Karpas-422 (cell line): ENCODE results near the gene GAB2. TPM values are rescaled to one million over a fixed set of nuclear protein-coding genes. Genes with fewer than 3 reads are reported as not detected.

Experiments used
- DNase-seq: peaks from one replicate; pipeline ENCODE4 v3.0.0-alpha.2; 2015
- H2AFZ ChIP-seq: fragments of 200-600 bp; sonication (generic); 2 replicates; pipeline ENCODE4 v1.6.1; 2014; ENCODE audit warnings: antibody characterized with exemption, low read length, mixed read lengths
- H3K27ac ChIP-seq: fragments of 200-600 bp; sonication (generic); 2 replicates; pipeline ENCODE4 v1.5.1; 2014; ENCODE audit warnings: mild to moderate bottlenecking, low read length, moderate library complexity
- H3K27me3 ChIP-seq: fragments of 200-600 bp; sonication (generic); 2 replicates; pipeline ENCODE4 v1.6.1; 2014; ENCODE audit warnings: low read length, mixed read lengths
- H3K36me3 ChIP-seq: fragments of 200-600 bp; sonication (generic); 2 replicates; pipeline ENCODE4 v1.6.1; 2014; ENCODE audit warnings: low read length, mixed read lengths; ENCODE audit not compliant: insufficient read depth
- H3K4me1 ChIP-seq: fragments of 200-600 bp; sonication (generic); 2 replicates; pipeline ENCODE4 v1.6.1; 2014; ENCODE audit warnings: mild to moderate bottlenecking, low read length, mixed read lengths
- H3K4me2 ChIP-seq: fragments of 200-600 bp; sonication (generic); 2 replicates; pipeline ENCODE4 v1.6.1; 2014; ENCODE audit warnings: low read length, low read depth, mild to moderate bottlenecking; ENCODE audit not compliant: poor library complexity, severe bottlenecking
- H3K4me3 ChIP-seq: fragments of 200-600 bp; sonication (generic); 2 replicates; pipeline ENCODE4 v1.5.1; 2014; ENCODE audit warnings: mild to moderate bottlenecking, antibody characterized with exemption, low read length, mixed read lengths
- H3K79me2 ChIP-seq: fragments of 200-600 bp; sonication (generic); 2 replicates; pipeline ENCODE4 v1.6.1; 2014; ENCODE audit warnings: mild to moderate bottlenecking, low read length, mixed read lengths
- H3K9ac ChIP-seq: fragments of 200-600 bp; sonication (generic); 2 replicates; pipeline ENCODE4 v1.6.0; 2014; ENCODE audit warnings: low read length
- H3K9me2 ChIP-seq: fragments of 200-600 bp; sonication (generic), shearing (Covaris generic); replicated peaks from 2 replicates; pipeline ENCODE4 v1.6.0; 2014; ENCODE audit warnings: mild to moderate bottlenecking, low read length, moderate library complexity; ENCODE audit not compliant: insufficient read depth
- H3K9me3 ChIP-seq: fragments of 300-700, 200-600 bp; sonication (generic); 2 replicates; pipeline ENCODE4 v1.6.1; 2014; ENCODE audit warnings: low read length, mixed read lengths
- H4K20me1 ChIP-seq: fragments of 200-600 bp; sonication (generic); 2 replicates; pipeline ENCODE4 v1.6.1; 2014; ENCODE audit warnings: mild to moderate bottlenecking, antibody characterized with exemption, low read length, low read depth; ENCODE audit not compliant: insufficient read depth
- total RNA-seq: library from RNA; depleted of rRNA; stranded (reverse); fragments of >200 nt; shearing (Covaris generic); gene quantifications from 2 replicates; pipeline ENCODE4 v1.2.3, GENCODE V29; 2014; ENCODE audit warnings: low replicate concordance

GAB2 gene
- total RNA-seq, 1 experiment from 2014 or later: 2.7 TPM

DNA sequence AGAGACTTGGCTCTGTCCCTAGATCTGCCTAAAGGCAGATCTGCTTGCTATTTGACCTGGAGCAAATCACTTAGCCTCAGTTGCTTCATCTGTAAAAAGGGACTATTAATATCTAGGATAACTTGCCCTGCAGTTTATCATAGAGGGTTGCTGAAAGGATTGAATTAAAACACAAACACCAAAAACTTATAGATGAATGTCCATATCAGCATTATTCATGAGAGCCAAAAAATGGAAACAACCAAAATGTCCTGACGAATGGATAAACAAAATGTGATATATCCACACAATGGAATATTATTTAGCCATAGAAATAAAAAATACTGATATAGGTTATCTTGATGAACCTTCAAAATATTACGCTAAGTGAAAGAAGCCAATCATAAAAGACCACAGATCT lies 161.7 kb downstream of the GAB2 start:
- no peaks in the 10 kb centered on the region for H4K20me1 ChIP-seq
- no peaks in the 10 kb centered on the region for H3K36me3 ChIP-seq
- H3K27me3 ChIP-seq: no peaks in the 10 kb centered on the region
- DNase-seq: no peak
- no peaks in the 10 kb centered on the region for H3K79me2 ChIP-seq
- no peak overlapping the region for H2AFZ ChIP-seq
- no peak overlapping the region for H3K9ac ChIP-seq
- H3K27ac ChIP-seq: no peak overlapping the region
- no peaks in the 10 kb centered on the region for H3K9me2 ChIP-seq
- H3K4me2 ChIP-seq: no peak overlapping the region
- H3K4me3 ChIP-seq: no peak overlapping the region
- H3K4me1 ChIP-seq: no peaks in the 10 kb centered on the region
- no peaks in the 10 kb centered on the region for H3K9me3 ChIP-seq

DNA sequence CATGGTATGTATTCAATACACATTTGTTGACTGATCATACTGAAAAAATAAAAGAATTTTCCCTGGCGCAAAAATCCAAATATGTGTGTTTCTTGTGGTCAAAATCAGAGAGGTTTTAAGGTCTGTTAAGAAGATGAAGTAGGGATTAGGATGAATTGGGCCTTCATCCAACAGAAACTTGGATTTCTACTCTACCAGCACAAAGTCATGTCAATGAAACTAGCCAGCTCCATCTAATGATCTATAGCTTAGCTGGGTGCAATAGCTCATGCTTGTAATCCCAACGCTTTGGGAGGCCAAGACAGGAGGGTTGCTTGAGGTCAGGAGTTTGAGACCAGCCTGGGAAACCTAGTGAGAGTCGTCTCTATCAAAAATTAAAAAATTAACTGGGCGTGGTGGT lies 163.4 kb downstream of the GAB2 start:
- no peaks in the 10 kb centered on the region for H3K9me2 ChIP-seq
- H4K20me1 ChIP-seq: no peaks in the 10 kb centered on the region

DNA sequence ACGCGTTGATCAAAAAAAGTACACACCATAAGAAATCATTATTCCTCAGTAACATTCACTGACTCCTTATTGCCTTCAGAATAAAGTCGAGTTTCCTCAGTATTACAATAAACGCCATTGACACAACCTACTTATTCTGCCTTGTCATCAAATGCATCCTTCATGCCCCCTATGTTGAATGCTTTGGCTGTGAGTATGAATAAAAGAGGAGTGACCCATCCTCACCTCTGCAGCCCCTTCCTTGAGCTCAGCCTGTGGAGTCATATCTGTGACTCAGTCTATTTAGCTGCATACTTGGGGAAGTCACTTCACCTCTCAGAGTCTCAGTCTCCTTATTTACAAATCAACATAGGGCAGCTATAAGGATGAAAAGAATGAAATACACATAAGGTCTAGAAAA lies 163.8 kb downstream of the GAB2 start:
- Histone ChIP-seq H3K79me2 (no peaks in the 10 kb centered on the region), H3K27ac (no peak overlapping the region), H3K36me3 (no peaks in the 10 kb centered on the region), H3K4me1 (no peaks in the 10 kb centered on the region), H2AFZ (no peak overlapping the region), H3K4me2 (no peak overlapping the region), H3K27me3 (no peaks in the 10 kb centered on the region), H3K9me3 (no peaks in the 10 kb centered on the region), H4K20me1 (no peaks in the 10 kb centered on the region), H3K9me2 (no peaks in the 10 kb centered on the region), H3K4me3 (no peak overlapping the region), H3K9ac (no peak overlapping the region)
- DNase-seq: no peak

More for the DNA sequence above, 163.4 kb downstream of the GAB2 start:
- no peak for DNase-seq
- Histone ChIP-seq H3K79me2 (no peaks in the 10 kb centered on the region), H3K9me3 (no peaks in the 10 kb centered on the region), H3K4me3 (no peak overlapping the region), H3K27me3 (no peaks in the 10 kb centered on the region), H3K4me1 (no peaks in the 10 kb centered on the region), H3K27ac (no peak overlapping the region), H2AFZ (no peak overlapping the region), H3K4me2 (no peak overlapping the region), H3K36me3 (no peaks in the 10 kb centered on the region), H3K9ac (no peak overlapping the region)

GRCh38 chr11:78251083-78251775 lies 166.4 kb downstream of the GAB2 start:
- H4K20me1 ChIP-seq: no peaks in the 10 kb centered on the region
- H3K79me2 ChIP-seq: no peaks in the 10 kb centered on the region
- no peaks in the 10 kb centered on the region for H3K4me1 ChIP-seq
- H3K9me3 ChIP-seq: no peaks in the 10 kb centered on the region
- no peak overlapping the region for H3K4me2 ChIP-seq
- no peak overlapping the region for H2AFZ ChIP-seq
- DNase-seq: no peak
- no peaks in the 10 kb centered on the region for H3K36me3 ChIP-seq
- H3K4me3 ChIP-seq: no peak overlapping the region
- no peak overlapping the region for H3K27ac ChIP-seq
- no peak overlapping the region for H3K9ac ChIP-seq
- no peaks in the 10 kb centered on the region for H3K9me2 ChIP-seq
- no peaks in the 10 kb centered on the region for H3K27me3 ChIP-seq

DNA sequence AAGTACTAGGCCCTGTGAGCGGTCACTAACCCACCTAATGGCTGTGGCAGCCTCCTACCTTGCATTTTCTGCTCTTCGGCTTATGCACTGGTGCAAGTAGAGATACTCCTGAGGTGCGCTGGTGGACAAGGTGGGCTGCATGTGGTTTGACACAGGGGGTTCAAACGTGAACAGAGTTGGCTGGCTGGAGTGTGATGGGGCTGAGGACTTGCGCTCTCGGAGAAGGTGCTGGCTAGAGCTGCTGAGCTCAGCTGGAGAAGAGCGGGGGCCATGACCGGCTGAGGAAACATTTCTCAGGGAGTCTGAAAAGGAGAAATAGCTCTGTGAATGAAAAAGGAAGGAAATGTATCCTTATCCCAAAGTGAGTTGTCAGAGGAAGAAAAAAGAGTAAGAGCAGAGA lies 167.5 kb downstream of the GAB2 start:
- Histone ChIP-seq H3K27me3 (no peaks in the 10 kb centered on the region), H3K4me1 (no peaks in the 10 kb centered on the region), H3K4me2 (no peak overlapping the region), H3K9me2 (no peaks in the 10 kb centered on the region), H3K9ac (no peak overlapping the region), H3K9me3 (no peaks in the 10 kb centered on the region), H2AFZ (no peak overlapping the region), H3K36me3 (no peaks in the 10 kb centered on the region), H3K4me3 (no peak overlapping the region), H3K79me2 (no peaks in the 10 kb centered on the region), H3K27ac (no peak overlapping the region), H4K20me1 (no peaks in the 10 kb centered on the region)
- DNase-seq: no peak

DNA sequence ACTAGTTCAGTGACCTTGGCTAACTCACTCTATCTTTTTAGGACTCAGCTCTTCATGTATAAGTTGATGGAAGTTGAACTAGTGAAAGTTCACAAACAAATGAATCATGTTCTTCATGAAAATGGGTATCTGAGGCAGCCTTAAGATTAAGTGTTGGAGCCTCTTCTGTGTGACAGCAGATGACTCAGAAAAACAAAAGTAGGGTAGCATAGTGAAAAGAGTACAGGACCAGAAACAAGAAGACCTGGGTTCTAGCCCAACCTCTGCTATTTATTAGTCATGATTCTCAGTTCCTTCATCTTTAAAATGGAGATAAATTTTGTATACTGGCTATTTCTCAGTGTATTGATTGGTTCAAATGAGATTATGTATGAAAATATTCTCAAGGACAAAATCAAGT lies 168.7 kb downstream of the GAB2 start:
- H3K4me2 ChIP-seq: no peak overlapping the region
- no peak overlapping the region for H3K9ac ChIP-seq

DNA sequence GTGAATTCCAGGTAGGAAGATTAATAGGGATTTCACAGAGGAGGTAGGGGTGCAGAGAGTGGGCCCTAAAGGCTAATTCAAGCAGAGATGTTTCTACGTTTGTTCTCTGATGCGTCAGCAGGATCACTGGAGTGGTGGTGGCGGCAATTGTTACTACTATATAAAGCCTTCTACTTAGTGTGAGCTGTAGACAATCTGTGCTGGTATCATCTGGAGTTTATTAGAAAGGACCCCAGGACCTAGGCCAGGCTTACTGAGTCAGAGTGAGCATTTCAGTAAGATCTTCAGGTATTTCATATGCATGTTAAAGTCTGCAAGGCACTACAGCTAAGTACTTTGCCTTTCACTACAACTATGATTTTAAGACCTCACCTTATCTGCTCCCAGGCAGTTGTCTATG lies 169.4 kb downstream of the GAB2 start:
- no peak overlapping the region for H3K27ac ChIP-seq
- no peaks in the 10 kb centered on the region for H3K9me2 ChIP-seq
- H3K27me3 ChIP-seq: no peaks in the 10 kb centered on the region
- no peaks in the 10 kb centered on the region for H3K79me2 ChIP-seq
- no peak overlapping the region for H3K4me3 ChIP-seq
- H3K9ac ChIP-seq: no peak overlapping the region
- no peaks in the 10 kb centered on the region for H3K9me3 ChIP-seq
- no peak for DNase-seq
- H4K20me1 ChIP-seq: no peaks in the 10 kb centered on the region
- H3K4me1 ChIP-seq: peaks cover 6% of the 10 kb centered on the region
- no peak overlapping the region for H3K4me2 ChIP-seq
- no peak overlapping the region for H2AFZ ChIP-seq
- no peaks in the 10 kb centered on the region for H3K36me3 ChIP-seq

More for the DNA sequence above, 168.7 kb downstream of the GAB2 start:
- H3K36me3 ChIP-seq: no peaks in the 10 kb centered on the region
- H3K9me2 ChIP-seq: no peaks in the 10 kb centered on the region
- H3K27ac ChIP-seq: no peak overlapping the region
- no peaks in the 10 kb centered on the region for H3K79me2 ChIP-seq
- no peaks in the 10 kb centered on the region for H4K20me1 ChIP-seq
- H3K9me3 ChIP-seq: no peaks in the 10 kb centered on the region
- H3K27me3 ChIP-seq: no peaks in the 10 kb centered on the region
- H3K4me3 ChIP-seq: no peak overlapping the region
- DNase-seq: no peak
- no peak overlapping the region for H2AFZ ChIP-seq
- peaks cover 6% of the 10 kb centered on the region for H3K4me1 ChIP-seq

- Histone ChIP-seq H3K4me1 (peaks cover 6% of the 10 kb centered on the region), H2AFZ (no peak overlapping the region), H3K4me3 (no peak overlapping the region), H3K9me2 (no peaks in the 10 kb centered on the region), H3K36me3 (0 out of 2 replicates have a peak, but pooled peaks cover 3% of the 10 kb centered on the region), H3K27me3 (no peaks in the 10 kb centered on the region), H3K9me3 (peaks cover 14% of the 10 kb centered on the region), H3K9ac (no peak overlapping the region), H3K4me2 (no peak overlapping the region), H3K79me2 (no peaks in the 10 kb centered on the region), H3K27ac (no peak overlapping the region), H4K20me1 (no peaks in the 10 kb centered on the region)
- no peak for DNase-seq
These were observed 172.9 kb downstream of the GAB2 start for GRCh38 chr11:78244546-78245255.
